Neural progenitor cell (in vitro differentiated cells): Measurements from ENCODE around the gene C3orf52. TPM values are rescaled to one million over a fixed set of nuclear protein-coding genes. Genes with fewer than 3 reads are reported as not detected.

Experiments
- DNase-seq: peaks from one replicate; pipeline ENCODE4 v3.0.0-alpha.2; 2016; ENCODE audit warnings: low spot score
- H2AFZ ChIP-seq: fragments of 200-600 bp; sonication (generic); replicated peaks from 2 replicates; pipeline ENCODE4 v1.6.1; 2016; ENCODE audit warnings: antibody characterized with exemption
- H3F3A ChIP-seq: fragments of 200-600 bp; sonication (generic); 2 replicates; pipeline ENCODE4 v1.6.1; 2016; ENCODE audit warnings: antibody characterized with exemption, low read depth
- H3K27ac ChIP-seq: fragments of 200-600 bp; sonication (generic); 2 replicates; pipeline ENCODE4 v1.5.1; 2016; ENCODE audit warnings: mild to moderate bottlenecking
- H3K27me3 ChIP-seq: fragments of 200-600 bp; sonication (generic); 2 replicates; pipeline ENCODE4 v1.6.1; 2016; ENCODE audit warnings: mild to moderate bottlenecking, moderate library complexity
- H3K36me3 ChIP-seq: fragments of 200-600 bp; sonication (generic); 2 replicates; pipeline ENCODE4 v1.5.1; 2016
- H3K4me1 ChIP-seq: fragments of 200-600 bp; sonication (generic); 2 replicates; pipeline ENCODE4 v1.6.1; 2016; ENCODE audit warnings: mixed run types
- H3K4me2 ChIP-seq: fragments of 200-600 bp; sonication (generic); 2 replicates; pipeline ENCODE4 v1.6.1; 2016
- H3K4me3 ChIP-seq: fragments of 200-600 bp; sonication (generic); 2 replicates; pipeline ENCODE4 v1.5.1; 2016
- H3K79me2 ChIP-seq: fragments of 200-600 bp; sonication (generic); 2 replicates; pipeline ENCODE4 v1.6.1; 2016; ENCODE audit warnings: low read depth
- H3K9ac ChIP-seq: fragments of 200-600 bp; sonication (generic); 2 replicates; pipeline ENCODE4 v1.6.1; 2016
- H3K9me3 ChIP-seq: fragments of 200-600 bp; sonication (generic); 2 replicates; pipeline ENCODE4 v1.5.1; 2016; ENCODE audit warnings: low read depth
- H4K20me1 ChIP-seq: fragments of 200-600 bp; sonication (generic); 2 replicates; pipeline ENCODE4 v1.6.1; 2016; ENCODE audit warnings: low read depth
- H3K27ac Mint-ChIP-seq: 3 replicates; pipeline ENCODE4 v1.8.0; 2021; ENCODE audit warnings: mixed read lengths
- H3K27me3 Mint-ChIP-seq: 2 replicates; pipeline ENCODE4 v1.8.0; 2022; ENCODE audit warnings: low read depth, mild to moderate bottlenecking, inconsistent platforms, moderate library complexity, mixed read lengths; ENCODE audit not compliant: insufficient read depth
- H3K36me3 Mint-ChIP-seq: 3 replicates; pipeline ENCODE4 v1.8.0; 2021; ENCODE audit warnings: mixed read lengths
- H3K4me1 Mint-ChIP-seq: 3 replicates; pipeline ENCODE4 v1.8.0; 2021; ENCODE audit warnings: mixed read lengths
- H3K4me3 Mint-ChIP-seq: 3 replicates; pipeline ENCODE4 v1.8.0; 2021; ENCODE audit warnings: mild to moderate bottlenecking, moderate library complexity, mixed read lengths
- H3K9me3 Mint-ChIP-seq: 3 replicates; pipeline ENCODE4 v1.8.0; 2020; ENCODE audit warnings: mixed read lengths
- CTCF ChIP-seq: fragments of 200-600 bp; sonication (generic); IDR thresholded peaks from 2 replicates; pipeline ENCODE4 v1.5.1; 2017; ENCODE audit warnings: antibody characterized with exemption, mild to moderate bottlenecking
- EZH2 ChIP-seq: fragments of 200-600 bp; sonication (generic); IDR thresholded peaks from 2 replicates; pipeline ENCODE4 v1.6.1; 2017; ENCODE audit warnings: antibody characterized with exemption, mild to moderate bottlenecking, moderate library complexity
- EZH2phosphoT487 ChIP-seq: fragments of 200-600 bp; sonication (generic); IDR thresholded peaks from 2 replicates; pipeline ENCODE4 v1.6.1; 2017; ENCODE audit warnings: antibody characterized with exemption
- total RNA-seq: library from RNA; depleted of rRNA; stranded (reverse); fragments of >200 nt; gene quantifications from 2 replicates; pipeline ENCODE4 v1.2.3, GENCODE V29; 2015; ENCODE audit warnings: low replicate concordance

Gene C3orf52
- total RNA-seq, 1 donor from 2014 or later = 4.9 TPM

- H3K27ac Mint-ChIP-seq = no peak overlapping the region
Measured at GRCh38 chr3:112090887-112091586, 4.8 kb downstream of the C3orf52 start.

DNA sequence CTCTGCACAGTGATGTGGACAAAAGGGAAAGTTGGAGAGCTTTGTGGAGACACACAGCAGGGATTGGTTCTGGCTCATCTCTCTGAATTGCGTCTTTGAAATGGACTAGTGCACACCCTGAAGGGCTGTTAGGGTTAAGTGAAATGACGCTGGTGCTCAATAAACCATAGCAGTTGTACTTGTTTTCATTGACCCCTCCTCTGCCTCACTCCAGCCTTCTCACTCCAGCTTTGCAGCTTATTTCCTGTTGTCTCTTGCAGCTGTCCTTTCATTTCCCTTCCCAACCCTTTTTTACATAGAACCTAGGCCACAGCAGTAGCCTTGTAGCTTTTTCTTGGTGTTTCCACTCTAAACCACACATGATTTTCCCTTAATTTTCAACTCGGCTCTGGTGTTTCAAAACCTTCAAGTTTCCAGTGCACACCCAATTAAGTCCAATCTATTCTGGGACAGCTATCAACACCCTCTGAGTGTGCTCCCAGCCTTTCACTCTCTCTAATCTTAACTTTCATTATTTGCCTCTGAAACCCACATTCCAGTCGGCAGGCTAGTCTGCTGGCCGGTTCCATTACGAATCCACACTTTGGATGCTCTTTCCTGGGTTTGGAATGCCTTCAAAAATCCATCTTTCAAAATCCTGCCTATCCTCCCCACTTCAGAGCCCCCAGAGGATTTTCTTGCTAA is 6.4 kb downstream of the C3orf52 start:
- Mint-ChIP-seq H3K36me3 (peaks cover 3% of the 10 kb centered on the region), H3K27ac (peak overlapping the region; percentile 67), H3K9me3 (peaks cover 2% of the 10 kb centered on the region), H3K4me1 (peaks cover 25% of the 10 kb centered on the region), H3K4me3 (no peak overlapping the region), H3K27me3 (peaks cover 5% of the 10 kb centered on the region)
- Histone ChIP-seq H3K4me1 (peaks cover 26% of the 10 kb centered on the region), H2AFZ (peak overlapping the region; percentile 65), H3F3A (peaks cover 12% of the 10 kb centered on the region), H3K9ac (no peak overlapping the region), H3K4me3 (no peak overlapping the region), H3K27ac (no peak overlapping the region), H3K36me3 (no peaks in the 10 kb centered on the region), H3K9me3 (no peaks in the 10 kb centered on the region), H4K20me1 (no peaks in the 10 kb centered on the region), H3K4me2 (peak overlapping the region; percentile 25), H3K27me3 (peaks cover 7% of the 10 kb centered on the region), H3K79me2 (no peaks in the 10 kb centered on the region)
- DNase-seq = peak; percentile 37
- no peak for TF ChIP-seq CTCF

More at GRCh38 chr3:112090887-112091586, 4.8 kb downstream of the C3orf52 start:
- Mint-ChIP-seq H3K27me3 (peaks cover 10% of the 10 kb centered on the region), H3K4me3 (no peak overlapping the region), H3K4me1 (peaks cover 33% of the 10 kb centered on the region), H3K36me3 (peaks cover 3% of the 10 kb centered on the region), H3K9me3 (peaks cover 2% of the 10 kb centered on the region)
- H3K9me3 ChIP-seq = no peaks in the 10 kb centered on the region
- no peak overlapping the region for H3K4me3 ChIP-seq
- H3F3A ChIP-seq = peaks cover 17% of the 10 kb centered on the region
- no peaks in the 10 kb centered on the region for H4K20me1 ChIP-seq
- H3K27ac ChIP-seq = no peak overlapping the region
- DNase-seq = no peak
- no peaks in the 10 kb centered on the region for H3K36me3 ChIP-seq
- H3K79me2 ChIP-seq = no peaks in the 10 kb centered on the region
- peak overlapping the region; percentile 19 for H3K4me2 ChIP-seq
- TF ChIP-seq EZH2 = no peak
- TF ChIP-seq CTCF = no peak
- TF ChIP-seq EZH2phosphoT487 = no peak
- no peak overlapping the region for H3K9ac ChIP-seq
- peaks cover 18% of the 10 kb centered on the region for H3K27me3 ChIP-seq
- peaks cover 31% of the 10 kb centered on the region for H3K4me1 ChIP-seq
- no peak overlapping the region for H2AFZ ChIP-seq

GRCh38 chr3:112093180-112093522 is 7.0 kb downstream of the C3orf52 start:
- H3K36me3 ChIP-seq = no peaks in the 10 kb centered on the region
- H4K20me1 ChIP-seq = no peaks in the 10 kb centered on the region
- no peak overlapping the region for H3K4me3 ChIP-seq
- Mint-ChIP-seq H3K27ac (peak overlapping the region; percentile 31), H3K4me3 (no peak overlapping the region), H3K27me3 (peaks cover 2% of the 10 kb centered on the region), H3K4me1 (peaks cover 25% of the 10 kb centered on the region), H3K36me3 (peaks cover 3% of the 10 kb centered on the region), H3K9me3 (peaks cover 2% of the 10 kb centered on the region)
- H3K4me2 ChIP-seq = peak overlapping the region; percentile 25
- H3K27me3 ChIP-seq = peaks cover 2% of the 10 kb centered on the region
- H3K79me2 ChIP-seq = no peaks in the 10 kb centered on the region
- DNase-seq = no peak
- TF ChIP-seq CTCF = no peak
- TF ChIP-seq EZH2 = no peak
- no peak for TF ChIP-seq EZH2phosphoT487
- peaks cover 12% of the 10 kb centered on the region for H3F3A ChIP-seq
- H3K4me1 ChIP-seq = peaks cover 26% of the 10 kb centered on the region
- H2AFZ ChIP-seq = peak overlapping the region; percentile 65
- H3K9ac ChIP-seq = no peak overlapping the region
- H3K27ac ChIP-seq = no peak overlapping the region
- no peaks in the 10 kb centered on the region for H3K9me3 ChIP-seq
